HG02571 (cell line): ENCODE data around the gene ARL14EPL.
A peak's percentile ranks its signal among the peaks of the same experiment; 100 is the strongest.
"Not testable (repeated sequence)": the region's sequence is repeated elsewhere in the genome, so short reads cannot be mapped to it uniquely, and the experiment has no call there.

Source experiments
- ATAC-seq: cut with Tn5 transposase; IDR thresholded peaks from one replicate; pipeline ENCODE4 v1.9.1; 2021; ENCODE audit warnings: mild to moderate bottlenecking, moderate library complexity; ENCODE audit not compliant: unreplicated experiment

The ARL14EPL gene

DNA sequence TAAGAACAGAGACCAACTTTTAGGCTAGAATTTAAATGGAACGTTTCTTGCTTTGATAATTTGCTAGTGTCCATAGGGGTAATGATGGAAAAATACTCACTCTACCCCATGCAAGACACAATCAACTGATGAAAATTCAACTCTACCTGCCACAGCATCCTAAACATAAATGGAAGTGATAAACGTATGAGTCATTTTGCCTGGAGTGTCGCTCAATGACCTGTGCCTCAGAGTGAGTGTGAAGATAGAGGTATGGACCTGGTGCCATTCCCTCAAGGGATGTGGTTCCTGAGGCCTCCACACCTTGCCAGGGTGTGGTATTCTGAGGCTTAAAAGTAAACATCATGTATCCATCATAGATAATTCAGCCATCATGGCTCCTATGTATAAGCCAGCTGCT, 14.0 kb downstream of the ARL14EPL start:
- ATAC-seq = no peak

DNA sequence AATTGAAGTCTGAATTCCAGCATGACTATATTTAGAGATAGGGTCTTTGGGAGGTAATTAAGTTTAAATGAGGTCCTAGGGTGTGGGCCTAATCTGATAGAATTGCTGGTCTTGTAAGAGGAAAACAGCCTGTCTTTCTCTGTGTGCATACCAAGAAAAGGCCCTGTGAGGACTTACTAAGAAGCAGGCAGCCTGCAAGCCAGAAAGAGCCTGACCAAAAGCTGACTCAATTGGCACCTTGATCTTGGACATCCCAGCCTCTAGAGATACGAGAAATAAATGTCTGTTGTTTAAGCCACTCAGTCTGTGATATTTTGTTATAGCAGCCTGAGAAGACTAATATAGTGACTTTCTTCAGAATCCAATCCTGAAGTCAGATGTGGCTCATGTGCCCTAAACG, 14.6 kb downstream of the ARL14EPL start:
- ATAC-seq = no peak

DNA sequence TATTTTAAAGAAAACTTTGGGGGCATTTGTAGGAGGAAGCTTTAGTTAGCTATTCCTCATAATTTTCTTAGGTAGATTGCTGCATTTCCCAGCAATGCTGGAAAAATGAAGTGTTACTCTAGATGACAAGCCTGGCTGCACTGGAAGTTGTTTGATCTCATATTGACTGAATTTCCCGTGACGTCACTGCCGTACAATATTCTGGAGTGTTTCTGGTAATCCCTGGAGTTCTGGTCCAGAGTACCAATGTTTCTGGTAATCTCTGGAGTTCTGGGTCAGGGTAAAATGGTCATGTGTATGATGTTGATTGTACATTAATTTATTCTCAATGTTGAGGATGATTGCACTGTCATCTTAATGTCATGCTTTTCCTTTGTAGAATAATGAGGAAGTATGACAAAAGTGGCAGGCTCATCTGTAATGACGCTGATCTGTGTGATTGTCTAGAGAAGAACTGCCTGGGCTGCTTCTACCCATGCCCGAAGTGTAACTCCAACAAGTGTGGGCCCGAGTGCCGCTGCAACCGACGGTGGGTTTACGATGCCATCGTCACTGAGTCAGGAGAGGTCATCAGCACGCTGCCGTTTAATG, 26.2 kb downstream of the ARL14EPL start:
- no peak for ATAC-seq

DNA sequence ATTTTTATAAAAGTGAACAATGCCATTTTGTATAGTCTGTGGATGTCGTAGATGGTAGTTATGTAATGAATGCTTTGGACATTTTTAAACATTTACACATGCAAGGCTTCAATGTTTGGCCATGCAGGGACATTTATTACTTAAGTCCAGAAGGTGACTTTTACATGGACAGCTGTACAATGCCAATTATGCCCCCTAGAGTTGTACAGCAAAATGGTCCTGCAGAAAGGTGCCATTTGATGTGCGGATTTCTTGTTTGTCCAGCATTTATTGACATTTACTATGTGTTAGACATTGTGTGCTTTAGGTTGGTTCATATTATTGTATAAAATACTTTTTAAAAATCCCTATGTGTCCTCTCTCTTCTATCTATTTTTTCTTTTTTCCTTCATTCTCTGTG, 30.1 kb downstream of the ARL14EPL start:
- ATAC-seq = no peak

DNA sequence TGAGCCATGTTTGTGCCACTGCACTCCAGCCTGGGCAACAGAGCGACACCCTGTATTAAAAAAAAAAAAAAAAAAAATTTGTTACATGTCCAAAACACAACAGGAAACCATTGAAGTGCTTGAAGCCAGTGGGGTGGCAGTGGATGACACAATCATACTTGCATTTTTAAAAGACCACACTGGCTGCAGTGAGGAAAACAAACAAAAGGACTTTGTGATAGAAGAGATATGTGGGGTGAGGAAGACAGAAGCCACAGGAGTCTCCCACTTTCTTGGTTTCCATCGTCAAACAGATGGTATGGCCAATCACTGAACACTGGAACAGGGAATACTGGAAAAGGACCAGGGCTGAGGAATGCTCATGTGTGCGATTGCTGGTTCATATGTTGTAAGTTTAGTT, 31.7 kb downstream of the ARL14EPL start:
- ATAC-seq = no peak

DNA sequence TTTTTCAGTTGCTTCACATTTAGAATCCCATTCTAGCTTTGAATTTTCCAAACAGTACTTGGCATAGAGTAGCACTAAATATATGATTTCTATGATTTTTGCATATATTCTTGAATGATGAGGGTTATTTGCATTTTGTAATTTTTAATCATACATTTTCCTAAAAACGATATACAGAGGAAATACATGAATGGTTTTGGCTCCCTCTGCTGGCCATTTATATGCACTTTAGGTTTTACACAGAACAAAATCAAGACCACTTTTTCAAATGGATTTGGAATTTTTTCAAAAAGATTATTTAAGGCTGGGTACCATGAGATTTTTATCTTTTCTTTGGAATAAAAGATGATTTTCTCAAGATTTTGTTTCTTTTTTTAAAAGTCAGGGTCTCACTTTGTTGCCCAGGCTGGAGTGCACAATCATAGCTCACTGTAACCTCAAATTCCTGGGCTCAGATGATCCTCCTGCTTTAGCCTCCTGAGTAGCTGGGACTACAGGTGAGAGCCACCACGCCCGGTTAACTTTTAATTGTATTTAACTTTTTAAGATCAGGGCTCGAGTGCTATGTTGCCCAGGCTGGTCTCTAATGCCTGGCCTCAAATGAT, 35.9 kb downstream of the ARL14EPL start:
- ATAC-seq = no peak

DNA sequence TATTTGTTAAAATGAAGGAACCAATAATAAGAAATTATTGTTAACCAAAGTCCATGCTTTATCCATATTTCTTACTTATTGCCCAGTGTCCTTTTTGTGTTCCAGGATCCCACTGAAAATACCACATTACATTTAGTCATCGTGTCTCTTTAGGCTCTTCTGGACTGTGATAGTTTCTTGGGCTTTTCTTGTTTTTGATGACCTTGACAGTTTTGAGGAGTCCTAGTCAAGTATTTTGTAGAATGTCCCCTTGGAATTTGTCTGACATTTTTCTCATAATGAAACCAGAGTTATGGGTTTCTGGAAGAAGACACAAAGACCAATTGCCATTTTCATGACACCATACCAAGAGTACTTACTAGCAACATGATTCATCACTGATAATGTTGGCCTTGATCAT, 38.9 kb downstream of the ARL14EPL start:
- ATAC-seq = no peak

DNA sequence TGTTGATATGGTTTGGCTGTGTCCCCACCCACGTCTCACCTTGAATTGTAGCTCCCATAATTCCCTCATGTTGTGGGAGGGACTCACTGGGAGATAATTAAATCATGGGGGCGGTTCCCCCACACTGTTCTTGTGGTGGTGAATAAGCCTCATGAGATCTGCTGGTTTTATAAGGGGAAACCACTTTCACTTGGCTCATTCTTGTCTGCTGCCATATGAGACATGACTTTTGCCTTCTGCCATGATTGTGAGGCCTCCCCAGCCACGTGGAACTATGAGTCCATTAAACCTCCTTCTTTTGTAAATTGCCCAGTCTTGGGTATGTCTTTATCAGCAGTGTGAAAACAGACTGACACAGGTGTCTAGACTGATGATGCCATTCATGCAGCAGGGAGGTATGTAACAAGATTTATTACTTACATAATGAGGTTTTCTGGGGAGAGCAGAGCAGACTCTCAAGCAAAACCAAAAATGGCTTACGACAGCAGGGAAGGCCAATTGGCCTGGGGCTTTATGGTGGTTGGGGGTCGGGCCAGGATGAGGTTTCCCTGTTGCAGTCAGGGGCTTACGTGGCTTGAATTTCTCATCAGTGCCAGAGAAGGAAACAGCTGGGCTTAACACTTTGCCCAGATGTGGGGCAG, 43.0 kb downstream of the ARL14EPL start:
- ATAC-seq = no peak

DNA sequence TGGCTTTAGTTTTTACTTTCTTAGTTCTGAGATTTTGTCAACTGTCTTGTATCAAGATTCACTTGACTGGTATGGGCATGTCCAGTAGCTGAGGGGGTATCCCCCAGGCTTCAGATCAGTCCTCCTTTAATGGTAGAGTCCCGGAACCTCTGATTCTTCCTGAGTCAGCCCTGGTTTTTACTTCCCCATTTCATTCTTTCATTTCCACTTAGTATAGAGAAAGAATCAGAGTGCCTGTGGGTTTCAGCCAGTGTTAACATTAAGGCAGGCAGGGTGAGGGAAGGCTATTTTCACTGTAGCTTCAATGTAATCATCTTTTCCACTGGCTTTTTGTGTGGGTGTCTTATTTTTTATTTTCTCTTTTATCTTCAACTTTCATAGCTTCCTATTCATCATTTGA, 44.2 kb downstream of the ARL14EPL start:
- ATAC-seq = peak; percentile 98

DNA sequence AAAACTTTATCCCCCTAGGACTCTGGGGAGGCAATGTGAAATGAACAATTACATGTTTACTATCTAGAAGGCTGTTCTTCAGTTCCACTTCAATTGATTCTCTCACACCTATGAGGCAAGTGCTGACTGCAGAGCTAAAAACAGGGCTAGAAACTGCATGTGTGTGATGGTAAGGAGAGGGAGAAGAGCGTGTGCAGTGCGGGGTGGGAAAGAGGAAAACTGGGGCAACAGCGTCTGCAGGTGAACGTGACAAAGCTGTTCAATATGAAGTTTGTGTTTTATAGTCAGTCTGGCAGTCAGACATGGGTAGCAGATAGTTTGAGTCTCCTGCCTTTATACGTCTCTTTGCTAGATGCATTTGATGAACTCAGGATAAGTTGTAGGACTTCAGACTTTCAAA, 45.9 kb downstream of the ARL14EPL start:
- no peak for ATAC-seq

DNA sequence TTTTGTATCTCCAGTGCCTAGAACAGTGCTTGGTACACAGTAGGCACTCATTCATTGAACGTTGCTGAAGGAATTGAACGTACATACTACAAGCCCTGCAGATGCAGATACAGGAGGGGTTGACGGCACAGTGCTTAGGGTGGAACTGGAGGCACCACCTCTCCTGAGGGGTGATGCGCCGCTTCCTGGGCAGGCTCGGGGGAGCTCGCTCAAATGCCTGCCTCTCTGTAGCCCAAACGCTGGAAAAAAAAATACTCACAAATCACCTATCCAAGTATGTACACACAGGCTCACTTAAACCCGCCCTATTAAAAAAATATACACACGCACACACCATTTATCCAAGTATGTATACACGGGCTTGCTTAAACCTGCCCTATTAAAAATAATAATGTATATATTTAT, 52.0 kb downstream of the ARL14EPL start:
- peak; percentile 21 for ATAC-seq

DNA sequence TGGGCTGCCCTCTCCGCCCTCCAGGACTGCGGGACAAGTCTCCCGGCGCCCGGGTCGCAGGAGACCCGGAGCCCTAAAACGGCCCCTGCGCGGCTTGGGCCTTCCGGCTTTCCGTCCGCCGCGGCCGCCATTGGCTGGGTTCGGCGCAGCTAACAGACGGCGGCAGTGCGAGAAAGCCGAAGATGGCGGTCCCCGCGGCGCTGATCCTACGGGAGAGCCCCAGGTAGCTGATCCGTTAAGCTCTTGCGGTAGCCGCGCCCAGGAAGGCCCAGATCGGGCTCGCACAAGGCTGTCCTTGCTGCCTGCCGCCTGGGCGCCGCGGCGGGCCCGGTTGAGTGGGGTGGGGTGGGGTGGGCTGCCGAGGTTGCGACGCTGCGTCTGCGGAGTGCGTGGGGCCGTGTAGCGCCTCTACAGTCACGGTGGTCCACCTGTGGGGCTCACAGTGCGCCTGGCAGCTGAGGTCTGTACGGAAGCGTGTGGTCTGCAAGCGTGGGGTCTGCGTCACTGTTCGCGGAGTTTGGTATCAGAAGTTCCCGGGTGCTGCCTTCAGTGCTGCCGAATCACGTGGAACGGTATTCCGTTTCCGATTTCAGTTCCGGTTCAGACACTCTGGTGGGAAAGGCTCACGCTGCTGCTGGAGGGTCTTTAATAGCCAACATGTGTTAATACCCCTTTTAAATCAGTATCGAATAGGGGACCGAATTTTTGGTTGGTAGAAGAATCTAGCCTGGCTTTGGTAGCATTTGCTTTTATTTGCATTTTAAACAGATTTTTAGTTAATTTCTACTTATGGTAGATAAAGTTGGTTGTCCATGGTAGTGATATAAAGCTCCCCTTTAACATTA, 52.8 kb downstream of the ARL14EPL start, which contains the start of gene COMMD10:
Gene COMMD10, plus strand, starts transcription at position 155 of the 845 bp plus-strand sequence.
- ATAC-seq = peak; percentile 87

DNA sequence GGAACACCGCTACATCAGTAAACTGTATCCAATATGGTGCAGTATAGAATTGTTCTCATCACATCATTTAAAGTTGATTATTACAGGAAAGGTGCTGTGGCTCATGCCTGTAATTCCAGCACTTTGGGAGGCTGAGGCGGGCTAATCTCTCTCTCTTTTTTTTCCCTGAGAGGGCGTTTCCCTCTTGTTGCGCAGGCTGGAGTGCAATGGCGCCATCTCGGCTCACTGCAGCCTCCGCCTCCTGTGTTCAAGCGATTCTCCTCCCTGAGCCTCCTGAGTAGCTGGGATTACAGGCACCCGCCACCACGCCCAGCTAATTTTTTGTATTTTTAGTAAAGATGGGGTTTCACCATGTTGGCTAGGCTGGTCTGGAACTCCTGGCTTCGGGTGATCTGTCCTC, 54.0 kb downstream of the ARL14EPL start:
- ATAC-seq = not testable (repeated sequence)

DNA sequence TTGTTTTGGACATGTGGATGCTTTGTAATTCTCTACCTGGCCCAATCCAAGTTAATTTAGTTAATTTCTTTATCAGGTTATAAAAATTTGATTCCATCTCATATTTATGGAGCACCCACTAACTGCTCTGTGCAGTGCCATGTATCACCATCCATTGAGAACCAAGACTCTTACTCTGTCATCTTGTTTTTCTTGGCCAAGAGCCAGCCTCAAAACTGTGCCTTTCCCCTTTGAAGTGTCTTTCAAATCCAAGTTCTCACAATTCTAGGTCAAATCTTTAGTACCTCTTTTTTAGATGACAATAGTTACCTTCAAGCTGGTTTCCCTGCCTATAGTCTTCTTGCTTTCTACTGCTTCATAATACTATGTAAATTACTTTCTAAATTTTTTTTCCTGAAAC, 55.8 kb downstream of the ARL14EPL start:
- ATAC-seq = no peak

DNA sequence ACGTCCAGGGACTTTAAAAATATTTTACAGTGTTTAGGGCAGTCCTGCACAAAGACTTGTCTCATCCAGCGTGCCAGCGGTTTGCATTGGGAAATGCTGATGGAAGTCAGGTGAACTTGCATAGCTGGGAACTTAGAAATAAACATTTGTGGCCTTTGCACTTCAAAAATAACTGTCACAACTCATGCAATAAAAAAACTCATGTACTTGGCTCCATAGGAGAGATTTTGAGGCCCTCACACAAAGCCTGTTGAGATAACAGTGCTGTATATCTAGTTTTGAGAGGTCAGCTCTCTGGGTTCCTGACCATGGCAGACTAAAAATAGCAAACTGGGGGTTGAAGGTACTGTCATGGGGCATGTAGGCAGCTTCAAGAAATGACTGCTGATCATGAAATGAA, 58.0 kb downstream of the ARL14EPL start:
- ATAC-seq = no peak

DNA sequence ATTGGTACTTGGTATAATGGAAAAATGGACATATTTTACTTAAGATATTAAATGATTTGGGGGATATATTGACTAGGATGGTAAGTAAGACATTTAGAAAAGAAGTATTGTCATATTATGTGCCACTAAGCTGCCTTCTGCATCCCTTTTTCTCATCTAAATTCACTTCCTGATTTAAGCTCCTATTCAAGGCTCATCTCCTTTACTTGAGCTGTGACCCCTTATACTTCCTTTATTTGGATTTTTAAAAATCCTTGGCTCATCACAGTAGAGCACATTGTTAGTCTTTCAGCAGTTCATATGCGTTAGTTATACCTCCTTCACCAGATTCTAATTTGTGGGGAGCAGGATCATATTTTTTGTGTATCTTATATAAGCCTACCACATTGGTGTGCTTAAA, 59.1 kb downstream of the ARL14EPL start:
- ATAC-seq = no peak

DNA sequence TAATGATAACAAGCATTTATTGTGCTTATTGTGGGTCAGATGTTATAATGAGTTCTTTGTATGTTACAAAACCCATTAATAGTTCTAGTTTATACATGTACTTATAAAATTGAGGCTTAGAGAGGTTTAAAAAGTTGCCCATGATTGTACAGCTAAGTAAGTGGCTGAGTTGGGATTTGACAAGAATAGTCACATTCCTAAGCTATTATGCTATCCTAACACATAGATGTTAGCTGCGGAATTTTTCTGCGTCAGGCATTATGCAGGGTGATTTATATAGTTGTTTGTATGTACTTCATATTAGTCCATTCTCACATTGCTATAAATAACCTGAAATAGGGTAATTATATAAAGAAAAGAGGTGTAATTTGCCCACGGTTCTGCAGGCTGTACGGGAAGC, 65.0 kb downstream of the ARL14EPL start:
- ATAC-seq = no peak

DNA sequence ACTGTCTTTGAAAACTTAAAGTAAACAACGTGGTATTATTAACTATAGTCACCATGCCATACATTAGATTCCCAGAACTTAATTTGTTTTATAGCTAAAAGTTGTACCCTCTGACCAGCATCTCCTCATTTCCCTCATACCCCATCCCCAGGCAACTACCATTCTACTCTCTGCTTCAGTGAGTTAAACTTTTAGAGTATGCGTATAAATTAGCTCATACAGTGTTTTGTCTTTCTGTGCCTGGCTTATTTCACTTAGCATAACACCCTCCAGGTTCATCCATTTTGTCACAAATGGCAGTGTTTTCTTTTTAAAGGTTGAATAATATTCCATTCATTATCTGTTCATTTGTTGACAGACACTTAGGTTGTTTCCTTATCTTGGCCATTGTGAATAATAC, 66.7 kb downstream of the ARL14EPL start:
- no peak for ATAC-seq

DNA sequence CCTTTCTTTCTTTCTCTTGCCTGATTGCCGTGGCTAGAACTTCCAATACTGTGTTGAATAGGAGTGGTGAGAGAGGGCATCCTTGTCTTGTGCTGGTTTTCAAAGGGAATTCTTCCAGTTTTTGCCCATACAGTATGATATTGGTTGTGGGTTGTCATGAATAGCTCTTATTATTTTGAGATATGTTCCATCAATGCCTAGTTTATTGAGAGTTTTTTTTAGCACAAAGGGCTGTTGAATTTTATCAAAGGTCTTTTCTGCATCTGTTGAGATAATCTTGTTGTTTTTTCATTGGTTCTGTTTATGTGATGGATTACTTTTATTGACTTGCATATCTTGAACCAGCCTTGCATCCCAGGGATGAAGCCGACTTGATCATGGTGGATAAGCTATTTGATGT, 72.7 kb downstream of the ARL14EPL start:
- not testable (repeated sequence) for ATAC-seq
